ENCODE measurements around the gene COL28A1. TPM values are rescaled to one million over a fixed set of nuclear protein-coding genes. Genes with fewer than 3 reads are reported as not detected.

COL28A1 gene
- total RNA-seq, 1 experiment from 2014 or later, result 0.81 TPM

DNA sequence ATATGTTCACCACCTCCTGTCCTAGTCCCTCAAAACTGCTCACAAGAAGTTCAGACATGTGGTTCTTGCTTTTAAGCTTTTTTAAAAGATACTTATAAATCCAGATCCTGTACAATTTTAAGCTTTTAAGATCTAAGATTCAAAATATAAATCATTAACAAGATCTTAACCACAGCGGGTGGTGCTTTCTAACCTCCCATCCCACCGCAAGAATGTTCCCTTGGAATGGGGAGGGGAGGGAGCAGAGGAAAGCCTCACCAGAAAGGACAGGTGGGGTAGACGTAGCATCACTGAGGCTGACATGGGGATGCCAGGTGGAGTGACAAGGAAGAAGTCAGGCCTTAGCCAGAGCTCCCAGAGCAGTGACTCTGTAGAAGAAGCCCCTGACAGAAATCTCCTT, 219.8 kb downstream of the COL28A1 start:
- peaks cover 14% of the 10 kb centered on the region for H3K9me3 Mint-ChIP-seq
- H3K4me1 Mint-ChIP-seq, result no peaks in the 10 kb centered on the region
- ATAC-seq, result no peak
- CTCF ChIA-PET, result no interaction called here
- POLR2A ChIA-PET, result interaction anchor here (0.6 kb wide), 1 partner anchor 43 kb away, joined by 3 read pairs; no protein-coding TSS in a partner anchor
- TF ChIP-seq CBFB (CRISPR knock-in tag; IDR thresholded peaks at IDR 0.05; ENCODE audit: low read depth) (no peak), CREB1 (CRISPR knock-in tag; IDR thresholded peaks at IDR 0.05) (no peak), RORB (CRISPR knock-in tag; IDR thresholded peaks at IDR 0.05) (no peak), CREM (CRISPR knock-in tag; IDR thresholded peaks at IDR 0.05) (no peak), ZNF232 (CRISPR knock-in tag; IDR thresholded peaks at IDR 0.05) (no peak), ZNF219 (CRISPR knock-in tag; IDR thresholded peaks at IDR 0.05; ENCODE audit: borderline replicate concordance) (no peak), SOX15 (CRISPR knock-in tag; IDR thresholded peaks at IDR 0.05) (no peak), ZNF396 (CRISPR knock-in tag; IDR thresholded peaks at IDR 0.05; ENCODE audit: borderline replicate concordance) (no peak), NR3C1 (CRISPR knock-in tag; conservative IDR thresholded peaks at IDR 0.05; ENCODE audit: low read depth) (no peak), ZNF423 (CRISPR knock-in tag; IDR thresholded peaks at IDR 0.05) (no peak), ATF1 (CRISPR knock-in tag; IDR thresholded peaks at IDR 0.05) (no peak), ZNF263 (CRISPR knock-in tag; IDR thresholded peaks at IDR 0.05; ENCODE audit: low read depth) (no peak)
- TF ChIP-seq, protein P1, sequence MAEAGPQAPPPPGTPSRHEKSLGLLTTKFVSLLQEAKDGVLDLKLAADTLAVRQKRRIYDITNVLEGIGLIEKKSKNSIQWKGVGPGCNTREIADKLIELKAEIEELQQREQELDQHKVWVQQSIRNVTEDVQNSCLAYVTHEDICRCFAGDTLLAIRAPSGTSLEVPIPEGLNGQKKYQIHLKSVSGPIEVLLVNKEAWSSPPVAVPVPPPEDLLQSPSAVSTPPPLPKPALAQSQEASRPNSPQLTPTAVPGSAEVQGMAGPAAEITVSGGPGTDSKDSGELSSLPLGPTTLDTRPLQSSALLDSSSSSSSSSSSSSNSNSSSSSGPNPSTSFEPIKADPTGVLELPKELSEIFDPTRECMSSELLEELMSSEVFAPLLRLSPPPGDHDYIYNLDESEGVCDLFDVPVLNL (CRISPR knock-in tag; IDR thresholded peaks at IDR 0.05; ENCODE audit: borderline replicate concordance, low read depth), result no peak
- TF ChIP-seq, protein P2, sequence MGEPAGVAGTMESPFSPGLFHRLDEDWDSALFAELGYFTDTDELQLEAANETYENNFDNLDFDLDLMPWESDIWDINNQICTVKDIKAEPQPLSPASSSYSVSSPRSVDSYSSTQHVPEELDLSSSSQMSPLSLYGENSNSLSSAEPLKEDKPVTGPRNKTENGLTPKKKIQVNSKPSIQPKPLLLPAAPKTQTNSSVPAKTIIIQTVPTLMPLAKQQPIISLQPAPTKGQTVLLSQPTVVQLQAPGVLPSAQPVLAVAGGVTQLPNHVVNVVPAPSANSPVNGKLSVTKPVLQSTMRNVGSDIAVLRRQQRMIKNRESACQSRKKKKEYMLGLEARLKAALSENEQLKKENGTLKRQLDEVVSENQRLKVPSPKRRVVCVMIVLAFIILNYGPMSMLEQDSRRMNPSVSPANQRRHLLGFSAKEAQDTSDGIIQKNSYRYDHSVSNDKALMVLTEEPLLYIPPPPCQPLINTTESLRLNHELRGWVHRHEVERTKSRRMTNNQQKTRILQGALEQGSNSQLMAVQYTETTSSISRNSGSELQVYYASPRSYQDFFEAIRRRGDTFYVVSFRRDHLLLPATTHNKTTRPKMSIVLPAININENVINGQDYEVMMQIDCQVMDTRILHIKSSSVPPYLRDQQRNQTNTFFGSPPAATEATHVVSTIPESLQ (CRISPR knock-in tag; IDR thresholded peaks at IDR 0.05), result no peak
- TF ChIP-seq, protein P3, sequence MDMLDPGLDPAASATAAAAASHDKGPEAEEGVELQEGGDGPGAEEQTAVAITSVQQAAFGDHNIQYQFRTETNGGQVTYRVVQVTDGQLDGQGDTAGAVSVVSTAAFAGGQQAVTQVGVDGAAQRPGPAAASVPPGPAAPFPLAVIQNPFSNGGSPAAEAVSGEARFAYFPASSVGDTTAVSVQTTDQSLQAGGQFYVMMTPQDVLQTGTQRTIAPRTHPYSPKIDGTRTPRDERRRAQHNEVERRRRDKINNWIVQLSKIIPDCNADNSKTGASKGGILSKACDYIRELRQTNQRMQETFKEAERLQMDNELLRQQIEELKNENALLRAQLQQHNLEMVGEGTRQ (CRISPR knock-in tag; IDR thresholded peaks at IDR 0.05), result no peak
- TF ChIP-seq, protein P4, sequence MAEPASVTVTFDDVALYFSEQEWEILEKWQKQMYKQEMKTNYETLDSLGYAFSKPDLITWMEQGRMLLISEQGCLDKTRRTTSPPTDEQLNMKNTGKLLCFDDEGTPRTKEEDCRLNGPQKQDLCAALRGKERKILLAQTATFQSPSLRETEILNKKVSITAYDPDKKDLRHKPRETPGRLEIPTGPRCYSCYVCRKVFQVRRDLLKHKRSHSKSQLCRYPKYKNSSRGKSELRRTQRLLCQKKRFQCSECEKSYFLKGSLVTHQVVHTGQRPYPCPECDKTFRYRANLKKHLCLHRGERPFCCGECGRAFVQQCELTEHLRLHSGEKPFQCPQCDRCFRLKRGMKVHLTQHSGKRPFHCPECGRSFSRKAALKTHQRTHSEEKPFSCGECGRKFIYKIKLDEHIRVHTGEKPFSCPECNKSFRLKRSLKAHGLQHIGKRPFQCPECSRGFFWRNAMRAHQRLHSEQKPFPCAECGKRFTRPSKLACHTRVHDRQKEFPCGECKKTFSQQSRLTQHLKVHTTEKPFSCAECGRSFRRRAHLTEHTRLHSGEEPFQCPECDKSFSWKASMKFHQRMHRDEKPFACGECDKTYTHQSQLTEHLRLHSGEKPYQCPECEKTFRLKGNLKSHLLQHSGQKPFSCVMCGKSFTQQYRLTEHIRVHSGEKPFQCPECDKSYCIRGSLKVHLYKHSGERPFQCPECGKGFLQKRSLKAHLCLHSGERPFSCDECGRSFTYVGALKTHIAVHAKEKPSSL (CRISPR knock-in tag; conservative IDR thresholded peaks at IDR 0.05), result no peak
- H3K27me3 Mint-ChIP-seq (ENCODE audit: low read depth), result no peaks in the 10 kb centered on the region
- no peak overlapping the region for H3K4me3 Mint-ChIP-seq
- no peak for DNase-seq (ENCODE audit: low spot score)
- H3K36me3 Mint-ChIP-seq, result no peaks in the 10 kb centered on the region
- no peak overlapping the region for H3K27ac Mint-ChIP-seq

DNA sequence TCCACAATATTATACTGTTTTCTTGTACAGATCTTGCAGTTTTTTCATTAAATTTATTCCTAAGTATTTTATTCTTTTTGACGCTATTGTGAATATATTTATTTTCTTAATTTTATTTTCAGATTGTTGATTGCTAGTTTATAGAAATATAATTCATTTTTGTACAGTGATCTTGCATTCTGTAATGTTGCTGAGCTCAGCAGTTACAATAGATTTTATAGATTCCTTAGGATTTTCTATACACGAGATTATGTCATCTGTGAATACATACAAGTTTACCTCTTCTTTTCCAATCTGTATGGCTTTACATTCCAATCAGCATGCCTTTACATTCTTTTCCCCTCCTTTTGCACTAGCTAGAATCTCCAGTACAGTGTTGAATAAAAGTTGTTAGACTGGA, 223.3 kb downstream of the COL28A1 start:
- Mint-ChIP-seq H3K27ac (no peak overlapping the region), H3K9me3 (peaks cover 19% of the 10 kb centered on the region), H3K4me1 (no peaks in the 10 kb centered on the region), H3K27me3 (ENCODE audit: low read depth) (no peaks in the 10 kb centered on the region), H3K4me3 (no peak overlapping the region), H3K36me3 (no peaks in the 10 kb centered on the region)
- ATAC-seq, result no peak
- POLR2A ChIA-PET, result no interaction called here
- TF ChIP-seq MYBL2 (CRISPR knock-in tag; IDR thresholded peaks at IDR 0.05), result no peak
- no peak for TF ChIP-seq ZNF416 (CRISPR knock-in tag; IDR thresholded peaks at IDR 0.05)
- TF ChIP-seq FOXJ3 (CRISPR knock-in tag; IDR thresholded peaks at IDR 0.05; ENCODE audit: borderline replicate concordance), result no peak
- TF ChIP-seq EMX1 (CRISPR knock-in tag; IDR thresholded peaks at IDR 0.05), result no peak
- TF ChIP-seq, protein P5, sequence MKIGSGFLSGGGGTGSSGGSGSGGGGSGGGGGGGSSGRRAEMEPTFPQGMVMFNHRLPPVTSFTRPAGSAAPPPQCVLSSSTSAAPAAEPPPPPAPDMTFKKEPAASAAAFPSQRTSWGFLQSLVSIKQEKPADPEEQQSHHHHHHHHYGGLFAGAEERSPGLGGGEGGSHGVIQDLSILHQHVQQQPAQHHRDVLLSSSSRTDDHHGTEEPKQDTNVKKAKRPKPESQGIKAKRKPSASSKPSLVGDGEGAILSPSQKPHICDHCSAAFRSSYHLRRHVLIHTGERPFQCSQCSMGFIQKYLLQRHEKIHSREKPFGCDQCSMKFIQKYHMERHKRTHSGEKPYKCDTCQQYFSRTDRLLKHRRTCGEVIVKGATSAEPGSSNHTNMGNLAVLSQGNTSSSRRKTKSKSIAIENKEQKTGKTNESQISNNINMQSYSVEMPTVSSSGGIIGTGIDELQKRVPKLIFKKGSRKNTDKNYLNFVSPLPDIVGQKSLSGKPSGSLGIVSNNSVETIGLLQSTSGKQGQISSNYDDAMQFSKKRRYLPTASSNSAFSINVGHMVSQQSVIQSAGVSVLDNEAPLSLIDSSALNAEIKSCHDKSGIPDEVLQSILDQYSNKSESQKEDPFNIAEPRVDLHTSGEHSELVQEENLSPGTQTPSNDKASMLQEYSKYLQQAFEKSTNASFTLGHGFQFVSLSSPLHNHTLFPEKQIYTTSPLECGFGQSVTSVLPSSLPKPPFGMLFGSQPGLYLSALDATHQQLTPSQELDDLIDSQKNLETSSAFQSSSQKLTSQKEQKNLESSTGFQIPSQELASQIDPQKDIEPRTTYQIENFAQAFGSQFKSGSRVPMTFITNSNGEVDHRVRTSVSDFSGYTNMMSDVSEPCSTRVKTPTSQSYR (CRISPR knock-in tag; IDR thresholded peaks at IDR 0.05), result no peak
- TF ChIP-seq TCF7 (CRISPR knock-in tag; IDR thresholded peaks at IDR 0.05; ENCODE audit: low read depth), result no peak
- CTCF ChIA-PET, result no interaction called here
- no peak for DNase-seq (ENCODE audit: low spot score)
